ENCODE data around the gene CFAP46.

CFAP46 gene

DNA sequence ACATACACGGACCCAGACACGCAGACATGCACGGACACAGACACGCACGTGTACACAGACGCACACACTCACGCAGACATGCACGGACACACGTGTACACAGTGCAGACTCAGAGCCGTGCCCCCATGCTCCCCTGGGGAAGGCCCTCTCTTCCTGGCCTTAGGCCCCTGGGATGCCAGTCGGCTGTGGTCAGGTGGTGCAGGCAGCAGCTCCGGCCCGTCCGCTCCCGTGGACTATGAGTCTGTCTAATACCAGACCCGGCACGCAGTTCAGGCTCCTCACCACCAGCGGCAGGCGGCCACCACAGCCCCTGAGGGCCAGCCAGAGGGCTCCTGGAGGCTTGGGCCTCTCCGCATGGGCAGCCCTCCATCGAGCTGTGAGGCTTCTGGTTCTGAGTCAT, 104.5 kb downstream of the CFAP46 start:
- no peak overlapping the region for H3K9ac ChIP-seq (ENCODE audit: low read depth, low read length, poor library complexity, severe bottlenecking)
- H3K4me1 ChIP-seq (ENCODE audit: insufficient read depth, low read length, poor library complexity, severe bottlenecking): no peaks in the 10 kb centered on the region
- no peak overlapping the region for H2AFZ ChIP-seq (ENCODE audit: low read length)
- H3K27me3 ChIP-seq (ENCODE audit: insufficient read depth, low read length, poor library complexity, severe bottlenecking): no peaks in the 10 kb centered on the region
- TF ChIP-seq EZH2phosphoT487 (IDR thresholded peaks at IDR 0.05; ENCODE audit: borderline replicate concordance): no peak
- TF ChIP-seq, protein P1, sequence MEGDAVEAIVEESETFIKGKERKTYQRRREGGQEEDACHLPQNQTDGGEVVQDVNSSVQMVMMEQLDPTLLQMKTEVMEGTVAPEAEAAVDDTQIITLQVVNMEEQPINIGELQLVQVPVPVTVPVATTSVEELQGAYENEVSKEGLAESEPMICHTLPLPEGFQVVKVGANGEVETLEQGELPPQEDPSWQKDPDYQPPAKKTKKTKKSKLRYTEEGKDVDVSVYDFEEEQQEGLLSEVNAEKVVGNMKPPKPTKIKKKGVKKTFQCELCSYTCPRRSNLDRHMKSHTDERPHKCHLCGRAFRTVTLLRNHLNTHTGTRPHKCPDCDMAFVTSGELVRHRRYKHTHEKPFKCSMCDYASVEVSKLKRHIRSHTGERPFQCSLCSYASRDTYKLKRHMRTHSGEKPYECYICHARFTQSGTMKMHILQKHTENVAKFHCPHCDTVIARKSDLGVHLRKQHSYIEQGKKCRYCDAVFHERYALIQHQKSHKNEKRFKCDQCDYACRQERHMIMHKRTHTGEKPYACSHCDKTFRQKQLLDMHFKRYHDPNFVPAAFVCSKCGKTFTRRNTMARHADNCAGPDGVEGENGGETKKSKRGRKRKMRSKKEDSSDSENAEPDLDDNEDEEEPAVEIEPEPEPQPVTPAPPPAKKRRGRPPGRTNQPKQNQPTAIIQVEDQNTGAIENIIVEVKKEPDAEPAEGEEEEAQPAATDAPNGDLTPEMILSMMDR (conservative IDR thresholded peaks at IDR 0.05; ENCODE audit: low read length): no peak
- no peak overlapping the region for H3K4me2 ChIP-seq (ENCODE audit: low read depth, low read length, poor library complexity, severe bottlenecking)
- no peak overlapping the region for H3K4me3 ChIP-seq (ENCODE audit: low read length, poor library complexity, severe bottlenecking)
- no peaks in the 10 kb centered on the region for H3K9me2 ChIP-seq (replicated peaks; ENCODE audit: low read depth, low read length)
- no peaks in the 10 kb centered on the region for H3F3A ChIP-seq (ENCODE audit: low read depth)
- no peaks in the 10 kb centered on the region for H4K20me1 ChIP-seq (ENCODE audit: insufficient read depth, low read length, poor library complexity, severe bottlenecking)
- no peaks in the 10 kb centered on the region for H3K36me3 ChIP-seq (ENCODE audit: insufficient read depth, low read length)
- no peaks in the 10 kb centered on the region for H3K79me2 ChIP-seq (ENCODE audit: insufficient read depth, low read length)
- peaks cover 8% of the 10 kb centered on the region; the same call in 1 of the 2 replicates for H3K9me3 ChIP-seq (ENCODE audit: insufficient read depth, low read depth, low read length)

DNA sequence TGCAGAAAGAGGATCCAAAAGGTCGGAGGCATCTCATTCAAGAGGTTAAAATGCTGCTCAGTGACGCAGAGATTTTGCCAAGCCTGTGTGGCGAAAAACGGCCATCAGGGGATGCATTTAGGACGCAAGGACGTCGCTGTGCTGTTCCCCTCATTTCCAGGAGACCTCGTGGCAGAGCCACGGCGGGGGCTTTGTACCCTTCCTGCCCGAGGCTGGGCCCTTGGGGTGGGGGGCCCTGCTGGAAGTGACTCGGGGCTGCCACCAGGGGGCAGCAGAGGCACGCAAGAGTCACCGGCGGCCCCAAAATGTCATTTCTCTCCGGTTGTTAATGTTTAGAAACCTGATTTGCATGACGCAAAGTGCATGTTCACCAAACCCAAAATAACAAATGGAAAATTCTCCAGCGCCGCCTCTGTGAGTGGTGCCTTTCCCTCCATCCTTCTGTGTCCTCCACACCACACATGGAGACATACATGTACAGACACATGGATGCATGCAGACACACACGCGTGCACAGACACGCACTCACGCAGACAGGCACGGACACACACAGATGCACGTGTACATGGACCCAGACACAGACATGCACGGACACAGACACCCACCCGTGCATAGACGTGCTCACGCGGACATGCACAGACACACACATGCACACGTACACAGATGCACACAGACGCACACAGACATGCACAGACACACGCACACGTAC, 105.4 kb downstream of the CFAP46 start:
- no peaks in the 10 kb centered on the region for H3K9me2 ChIP-seq (replicated peaks; ENCODE audit: low read depth, low read length)
- H4K20me1 ChIP-seq (ENCODE audit: insufficient read depth, low read length, poor library complexity, severe bottlenecking): no peaks in the 10 kb centered on the region
- no peaks in the 10 kb centered on the region for H3F3A ChIP-seq (ENCODE audit: low read depth)
- no peaks in the 10 kb centered on the region for H3K36me3 ChIP-seq (ENCODE audit: insufficient read depth, low read length)
- H3K79me2 ChIP-seq (ENCODE audit: insufficient read depth, low read length): no peaks in the 10 kb centered on the region
- no peaks in the 10 kb centered on the region for H3K4me1 ChIP-seq (ENCODE audit: insufficient read depth, low read length, poor library complexity, severe bottlenecking)
- no peak overlapping the region for H3K4me3 ChIP-seq (ENCODE audit: low read length, poor library complexity, severe bottlenecking)
- no peak for TF ChIP-seq EZH2phosphoT487 (IDR thresholded peaks at IDR 0.05; ENCODE audit: borderline replicate concordance)
- TF ChIP-seq, protein P1 (conservative IDR thresholded peaks at IDR 0.05; ENCODE audit: low read length): peak; percentile 94
- H3K9me3 ChIP-seq (ENCODE audit: insufficient read depth, low read depth, low read length): no peaks in the 10 kb centered on the region; the same call in 1 of the 2 replicates
- H3K27me3 ChIP-seq (ENCODE audit: insufficient read depth, low read length, poor library complexity, severe bottlenecking): no peaks in the 10 kb centered on the region
- no peak overlapping the region for H3K4me2 ChIP-seq (ENCODE audit: low read depth, low read length, poor library complexity, severe bottlenecking)
- H3K9ac ChIP-seq (ENCODE audit: low read depth, low read length, poor library complexity, severe bottlenecking): no peak overlapping the region
- H2AFZ ChIP-seq (ENCODE audit: low read length): no peak overlapping the region; the same call in 1 of the 2 replicates

DNA sequence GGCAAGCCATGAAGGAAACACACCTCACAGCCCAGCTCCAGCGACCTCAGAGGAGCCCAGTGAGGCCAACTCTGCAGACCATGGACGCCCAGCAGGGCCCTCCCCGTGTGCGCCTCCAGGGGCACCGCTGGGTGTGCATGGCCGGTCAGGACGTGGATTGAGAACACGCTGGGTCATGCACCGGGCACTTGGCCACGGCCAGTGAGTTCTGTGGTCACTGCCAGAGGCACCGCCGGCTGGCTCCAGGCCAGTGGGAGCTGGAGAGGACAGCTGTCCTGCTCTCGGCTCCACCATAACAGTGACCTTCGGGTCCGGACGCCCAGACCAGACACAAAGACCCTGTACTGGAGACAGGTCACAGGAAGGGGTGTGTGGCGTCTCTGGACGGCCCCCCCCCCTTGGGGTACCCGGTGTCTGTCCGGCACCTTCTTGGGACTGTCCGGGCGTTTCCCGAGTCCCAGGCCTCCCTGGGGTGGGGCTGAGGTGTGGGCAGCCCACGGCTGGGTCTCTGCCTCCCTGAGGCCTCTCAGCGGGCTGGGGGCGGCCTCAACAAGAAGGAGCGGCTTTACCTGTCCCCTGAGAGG, 106.0 kb downstream of the CFAP46 start:
- Histone ChIP-seq H3K79me2 (ENCODE audit: insufficient read depth, low read length) (no peaks in the 10 kb centered on the region), H3F3A (ENCODE audit: low read depth) (no peaks in the 10 kb centered on the region), H4K20me1 (ENCODE audit: insufficient read depth, low read length, poor library complexity, severe bottlenecking) (no peaks in the 10 kb centered on the region), H3K9ac (ENCODE audit: low read depth, low read length, poor library complexity, severe bottlenecking) (no peak overlapping the region), H3K4me2 (ENCODE audit: low read depth, low read length, poor library complexity, severe bottlenecking) (no peak overlapping the region), H3K4me3 (ENCODE audit: low read length, poor library complexity, severe bottlenecking) (no peak overlapping the region), H3K4me1 (ENCODE audit: insufficient read depth, low read length, poor library complexity, severe bottlenecking) (no peaks in the 10 kb centered on the region), H2AFZ (ENCODE audit: low read length) (no peak overlapping the region), H3K9me2 (replicated peaks; ENCODE audit: low read depth, low read length) (no peaks in the 10 kb centered on the region), H3K36me3 (ENCODE audit: insufficient read depth, low read length) (no peaks in the 10 kb centered on the region), H3K27me3 (ENCODE audit: insufficient read depth, low read length, poor library complexity, severe bottlenecking) (no peaks in the 10 kb centered on the region), H3K9me3 (ENCODE audit: insufficient read depth, low read depth, low read length) (no peaks in the 10 kb centered on the region)
- TF ChIP-seq EZH2phosphoT487 (IDR thresholded peaks at IDR 0.05; ENCODE audit: borderline replicate concordance): no peak
- TF ChIP-seq, protein P1 (conservative IDR thresholded peaks at IDR 0.05; ENCODE audit: low read length): no peak
